ENCODE data around the gene TULP4.
"Not testable (repeated sequence)": the region's sequence is repeated elsewhere in the genome, so short reads cannot be mapped to it uniquely, and the experiment has no call there.

TULP4 gene

GRCh38 chr6:158391276-158391675 is 79.0 kb downstream of the TULP4 start:
- DNase-seq (ENCODE audit: low read depth, low spot score), result no peak

- not testable (repeated sequence) for DNase-seq (ENCODE audit: low read depth, low spot score)
Measured at GRCh38 chr6:158391977-158392376, 79.7 kb downstream of the TULP4 start.

- DNase-seq (ENCODE audit: low read depth, low spot score), result no peak
Measured at GRCh38 chr6:158396136-158396535, 83.9 kb downstream of the TULP4 start.

DNA sequence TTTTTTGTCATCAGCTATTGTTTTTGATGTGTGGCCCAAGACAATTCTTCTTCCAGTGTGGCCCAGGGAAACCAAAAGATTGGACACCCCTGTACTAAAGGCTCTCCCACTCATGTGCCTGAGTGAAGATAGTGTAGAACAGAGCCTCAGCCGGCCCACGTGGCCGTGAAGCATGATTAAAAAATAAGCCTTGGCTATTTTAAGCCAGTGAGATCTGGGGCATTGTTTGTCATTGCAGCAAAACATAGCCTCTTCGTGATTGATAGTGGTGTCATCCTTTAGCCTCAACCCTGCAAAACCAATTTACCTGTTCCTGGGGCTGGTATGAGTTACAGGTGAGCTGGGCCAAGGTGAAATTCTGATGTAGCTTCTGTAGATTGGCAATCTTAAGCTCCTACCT is 85.3 kb downstream of the TULP4 start:
- no peak for DNase-seq (ENCODE audit: low read depth, low spot score)

DNA sequence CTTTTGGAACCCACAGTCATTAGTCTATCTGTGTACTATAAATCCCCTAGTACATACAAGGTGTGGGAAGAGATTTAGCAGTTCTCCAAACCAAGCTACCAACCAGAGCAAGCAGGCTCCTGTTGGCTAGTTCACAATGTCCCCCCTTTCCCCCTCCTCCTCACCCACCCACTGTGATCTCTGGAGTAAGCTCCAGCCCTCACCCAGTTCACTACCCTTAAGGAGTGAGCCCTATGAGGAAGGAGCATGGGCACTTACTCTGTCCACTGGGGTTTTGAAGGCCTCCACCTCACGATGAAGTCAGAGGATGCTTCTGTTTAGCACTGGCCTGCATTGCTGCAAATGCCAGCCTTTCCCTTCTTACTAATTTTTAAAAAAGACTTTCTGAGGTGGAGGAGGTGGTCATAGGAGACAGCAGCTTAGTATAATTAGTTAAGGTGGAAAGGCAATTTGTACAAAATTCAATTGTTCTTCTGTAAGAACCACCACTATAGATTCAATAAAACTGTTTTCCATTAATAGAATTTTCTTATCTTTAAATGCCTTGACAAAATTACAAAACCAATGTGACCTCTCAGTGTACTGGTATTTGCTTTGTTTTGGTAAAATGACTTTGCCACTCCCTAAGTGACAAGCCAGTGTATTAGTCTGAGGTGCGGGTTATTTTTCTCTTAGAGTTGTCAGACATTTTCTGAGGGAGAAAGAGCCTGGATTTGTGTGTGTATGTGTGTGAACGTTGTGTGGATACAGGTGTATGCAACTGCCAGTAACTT is 86.2 kb downstream of the TULP4 start:
- no peak for DNase-seq (ENCODE audit: low read depth, low spot score)

DNA sequence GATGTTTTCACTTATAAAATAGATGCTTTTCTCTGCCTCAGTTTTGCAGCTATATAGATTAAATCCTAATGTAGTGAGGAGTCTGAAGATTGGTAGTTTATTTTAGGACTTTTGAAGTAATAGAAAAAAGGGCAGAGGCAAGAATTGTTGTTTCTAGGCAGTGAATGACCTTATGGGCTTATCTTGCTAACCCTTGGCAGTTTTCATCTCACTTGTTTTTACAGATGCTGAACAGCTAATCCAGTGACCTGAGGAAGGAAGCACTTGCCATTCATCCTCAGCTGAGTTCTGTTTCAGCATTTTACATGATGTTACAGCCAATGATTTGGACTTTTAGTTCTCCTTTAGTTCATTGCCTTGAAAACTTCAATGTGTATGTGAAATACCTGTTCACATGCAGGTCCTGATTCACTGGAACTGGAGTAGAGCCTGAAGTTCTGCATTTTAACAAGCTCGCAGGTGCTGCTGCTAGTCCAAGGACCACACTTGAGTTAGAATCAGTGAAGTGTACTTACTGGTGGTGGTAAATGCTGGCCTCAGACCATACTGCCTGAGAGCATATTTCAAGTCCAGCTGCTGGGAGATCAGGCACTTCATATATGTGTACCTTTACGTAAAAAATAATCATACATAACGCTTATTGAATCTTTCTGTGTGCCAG is 86.9 kb downstream of the TULP4 start:
- no peak for DNase-seq (ENCODE audit: low read depth, low spot score)

GRCh38 chr6:158402184-158402583 is 89.9 kb downstream of the TULP4 start:
- DNase-seq (ENCODE audit: low read depth, low spot score), result no peak

- DNase-seq (ENCODE audit: low read depth, low spot score), result peak; percentile 42
Measured at GRCh38 chr6:158405321-158405831, 93.1 kb downstream of the TULP4 start.

GRCh38 chr6:158405933-158406332 is 93.7 kb downstream of the TULP4 start:
- no peak for DNase-seq (ENCODE audit: low read depth, low spot score)

GRCh38 chr6:158406736-158407135 is 94.5 kb downstream of the TULP4 start:
- DNase-seq (ENCODE audit: low read depth, low spot score), result no peak

- no peak for DNase-seq (ENCODE audit: low read depth, low spot score)
Measured at GRCh38 chr6:158408013-158408412, 95.7 kb downstream of the TULP4 start.

DNA sequence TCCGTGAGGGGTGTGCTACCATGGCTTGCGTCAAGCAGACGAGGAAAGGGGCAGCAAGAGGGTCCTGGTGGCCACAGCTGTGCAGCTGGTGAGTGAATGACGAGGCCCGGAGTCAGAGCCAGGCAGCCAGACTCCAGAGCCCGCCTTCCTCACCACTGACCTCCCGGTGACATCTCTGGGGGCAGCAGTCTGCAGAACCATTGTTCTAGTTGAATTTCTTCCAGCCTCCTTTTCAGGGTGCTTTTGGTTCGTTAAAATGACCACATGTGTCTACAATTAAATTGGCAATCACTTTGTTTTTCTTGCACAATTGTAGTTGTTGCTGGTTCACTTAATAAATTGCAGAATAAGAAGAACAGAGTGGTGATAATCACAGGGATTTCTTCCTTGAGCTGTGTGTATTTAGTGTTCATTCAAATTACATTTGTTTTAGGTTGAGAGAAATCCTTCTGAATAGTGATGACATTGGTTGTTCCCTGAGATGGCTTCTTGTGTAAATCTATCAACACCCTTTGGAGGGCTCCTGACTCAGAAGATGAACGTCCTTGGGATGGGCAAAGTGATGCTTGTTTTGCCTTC is 96.4 kb downstream of the TULP4 start:
- DNase-seq (ENCODE audit: low read depth, low spot score), result peak; percentile 18

- no peak for DNase-seq (ENCODE audit: low read depth, low spot score)
Measured at GRCh38 chr6:158409451-158409850, 97.2 kb downstream of the TULP4 start.

- DNase-seq (ENCODE audit: low read depth, low spot score), result no peak
Measured at GRCh38 chr6:158410784-158411183, 98.5 kb downstream of the TULP4 start.

- no peak for DNase-seq (ENCODE audit: low read depth, low spot score)
Measured at GRCh38 chr6:158411998-158412397, 99.7 kb downstream of the TULP4 start.

GRCh38 chr6:158413028-158413427 is 100.8 kb downstream of the TULP4 start:
- no peak for DNase-seq (ENCODE audit: low read depth, low spot score)

DNA sequence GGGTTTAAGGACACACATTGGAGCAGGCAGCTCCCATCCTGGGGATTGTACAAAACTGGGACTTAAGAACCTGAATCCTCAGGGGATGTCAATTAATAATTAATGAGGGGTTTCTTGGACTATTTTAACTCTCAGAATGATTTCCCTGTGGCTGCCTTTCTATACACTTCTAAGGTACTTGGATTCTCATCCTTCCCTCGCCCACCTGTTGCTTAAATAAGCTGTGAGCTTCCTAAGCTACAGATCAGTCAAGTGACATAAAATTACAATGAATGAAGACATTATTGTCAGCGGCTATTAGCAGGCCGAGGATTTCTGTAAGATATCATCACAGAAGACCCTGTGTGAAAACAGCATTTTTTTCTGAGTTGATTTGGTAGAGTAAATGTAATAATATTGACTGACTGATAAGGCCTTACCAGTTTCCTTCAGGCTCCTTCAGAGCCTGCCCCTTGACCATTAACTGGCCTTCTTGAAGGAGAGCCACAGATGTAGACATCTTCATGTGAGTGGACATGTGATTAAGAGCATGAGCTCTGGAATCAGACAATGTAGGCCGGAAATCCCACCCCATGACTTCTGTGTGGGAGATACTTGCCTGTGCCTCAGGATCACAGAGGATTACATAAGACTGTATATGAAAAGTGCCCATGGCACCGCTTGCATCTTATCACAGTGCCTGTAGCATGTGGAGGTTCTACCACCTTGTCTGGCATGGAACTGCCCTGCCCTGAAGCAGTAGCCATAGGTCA is 101.7 kb downstream of the TULP4 start:
- no peak for DNase-seq (ENCODE audit: low read depth, low spot score)

DNA sequence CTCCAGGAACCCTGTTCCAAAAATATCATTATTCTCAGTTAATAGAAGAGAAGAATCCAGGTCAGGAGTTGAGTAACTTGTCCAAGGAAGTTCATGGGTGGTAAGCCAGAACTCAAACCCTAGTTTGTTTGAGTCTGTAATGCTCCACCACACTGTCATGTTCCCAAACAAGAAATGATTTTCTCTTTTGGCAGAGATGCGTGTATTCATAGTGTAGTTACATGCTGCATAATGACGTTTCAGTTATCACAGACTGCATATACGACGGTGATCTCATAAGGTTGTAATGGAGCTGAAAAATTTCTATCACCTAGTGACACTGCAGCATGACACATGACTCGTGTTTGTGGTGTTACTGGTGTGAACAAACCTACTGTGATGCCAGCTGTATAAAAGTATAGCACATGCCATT is 102.6 kb downstream of the TULP4 start:
- DNase-seq (ENCODE audit: low read depth, low spot score), result no peak

GRCh38 chr6:158415666-158416065 is 103.4 kb downstream of the TULP4 start:
- DNase-seq (ENCODE audit: low read depth, low spot score), result no peak

- no peak for DNase-seq (ENCODE audit: low read depth, low spot score)
Measured at GRCh38 chr6:158416883-158417759, 104.9 kb downstream of the TULP4 start.

DNA sequence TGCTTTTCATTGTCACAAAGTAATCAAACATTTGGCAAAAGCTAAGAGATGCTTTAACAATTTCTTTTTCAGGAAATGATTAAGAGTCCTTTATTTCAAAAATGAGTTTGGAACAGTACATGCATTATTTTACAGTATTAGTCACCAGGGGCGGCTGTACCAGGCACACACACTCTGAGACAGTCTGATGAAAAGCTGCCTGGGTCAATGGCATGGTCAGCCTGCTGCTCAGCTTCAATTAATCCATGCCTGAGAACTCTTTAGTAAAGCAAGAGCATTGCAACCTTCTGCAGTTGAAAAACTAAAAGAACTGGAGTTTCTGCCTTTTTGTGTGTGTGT is 105.5 kb downstream of the TULP4 start:
- DNase-seq (ENCODE audit: low read depth, low spot score), result no peak
